Suppressor macrophage treated with lipopolysaccharide for 1 hour (primary cell): Measurements from ENCODE around the gene NOS1AP.
"Not testable (repeated sequence)": the region's sequence is repeated elsewhere in the genome, so short reads cannot be mapped to it uniquely, and the experiment has no call there.

Source experiments
- DNase-seq, 3 donors: peaks; one replicate each; pipeline ENCODE4 v3.0.0-alpha.2; 2020 to 2022

NOS1AP gene

GRCh38 chr1:162069334-162070093, at the start of gene NOS1AP:
Gene NOS1AP (plus strand): TSS chr1:162069691. CDS start chr1:162070178, 487 bp downstream.
- DNase-seq: peak; percentile 85 to 96 (median 91)

- DNase-seq: no peak
These were observed 49.3 kb upstream of the NOS1AP start for GRCh38 chr1:162020150-162020549.

- no peak for DNase-seq
These were observed 48.4 kb upstream of the NOS1AP start for GRCh38 chr1:162021124-162021523.

- DNase-seq: no peak
These were observed 46.9 kb upstream of the NOS1AP start for GRCh38 chr1:162022626-162023025.

GRCh38 chr1:162023181-162023546, 46.3 kb upstream of the NOS1AP start:
- DNase-seq: no peak

DNA sequence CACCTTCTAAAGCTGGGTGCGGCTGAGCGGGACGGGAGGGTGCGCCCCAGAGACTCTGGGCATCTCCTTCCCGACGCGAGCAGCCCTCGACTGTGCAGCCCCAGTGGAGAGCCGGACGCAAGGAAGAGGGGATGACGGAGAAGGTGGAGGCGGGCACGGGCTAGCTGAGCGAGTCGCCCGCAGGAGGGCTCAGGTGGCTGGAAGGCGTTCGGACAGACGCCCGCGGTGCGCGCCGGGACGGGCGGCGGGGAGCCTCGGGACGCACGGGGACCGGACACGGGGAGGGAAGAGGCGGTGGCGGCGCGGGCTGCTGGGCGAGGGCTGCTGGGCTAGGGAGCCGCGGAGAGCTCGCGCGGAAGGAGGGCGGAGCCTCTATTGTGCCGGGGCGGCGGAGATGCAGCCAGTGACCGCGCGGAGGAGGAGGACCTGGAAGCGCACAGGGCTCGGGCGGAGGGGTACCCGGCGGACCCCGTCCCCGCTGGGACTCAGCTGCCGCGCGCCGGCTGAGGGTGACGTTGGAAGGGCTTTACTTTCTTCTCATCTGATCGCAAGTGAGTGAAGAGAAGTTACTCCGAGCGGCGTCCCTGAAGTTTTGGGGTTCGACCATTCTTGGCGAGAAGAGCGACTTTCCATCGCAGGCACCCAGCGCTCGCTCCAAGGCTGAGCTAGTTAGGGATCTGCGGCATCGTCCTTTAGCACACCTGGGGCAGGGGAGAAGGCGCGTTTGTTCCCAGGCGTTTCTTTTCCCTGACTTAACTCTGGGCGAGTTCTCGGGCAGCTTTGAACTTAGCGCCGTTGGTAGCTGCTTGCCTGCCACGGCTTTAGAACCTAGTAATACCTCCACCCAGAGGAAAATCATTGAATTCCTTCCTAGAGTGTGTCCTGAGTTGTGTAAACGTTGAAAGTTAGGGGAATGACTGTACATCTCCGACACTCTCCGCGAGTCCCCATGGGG, 45.7 kb upstream of the NOS1AP start, which contains the start of gene OLFML2B:
Gene OLFML2B, minus strand, starts transcription at position 323 of the 955 bp plus-strand sequence. CDS start 439 bp downstream, outside the sequence.
- DNase-seq: peak; percentile 81 to 88 (median 84)

DNA sequence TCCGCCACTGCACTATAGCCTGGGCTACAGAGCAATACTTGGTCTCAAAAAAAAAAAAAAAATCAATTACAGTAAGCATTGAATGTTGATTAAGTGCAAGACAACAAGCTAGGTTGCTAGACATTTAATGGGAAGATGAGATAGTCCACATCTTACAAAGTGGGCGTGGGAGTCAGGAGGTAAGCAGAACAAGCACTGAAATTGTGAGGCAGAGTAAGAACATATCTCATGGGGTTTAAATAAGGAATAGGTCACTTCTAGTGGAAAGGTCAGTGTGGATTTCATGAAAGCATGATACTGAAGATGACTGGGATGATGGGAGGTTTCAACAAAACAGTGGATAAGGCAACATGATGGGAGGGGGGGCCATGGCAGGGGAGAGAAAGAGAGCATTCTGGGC, 44.0 kb upstream of the NOS1AP start:
- peak; percentile 28 to 34 (median 31) for DNase-seq

- DNase-seq: peak; percentile 75 to 90 (median 83)
These were observed 42.6 kb upstream of the NOS1AP start for GRCh38 chr1:162026881-162027280.

DNA sequence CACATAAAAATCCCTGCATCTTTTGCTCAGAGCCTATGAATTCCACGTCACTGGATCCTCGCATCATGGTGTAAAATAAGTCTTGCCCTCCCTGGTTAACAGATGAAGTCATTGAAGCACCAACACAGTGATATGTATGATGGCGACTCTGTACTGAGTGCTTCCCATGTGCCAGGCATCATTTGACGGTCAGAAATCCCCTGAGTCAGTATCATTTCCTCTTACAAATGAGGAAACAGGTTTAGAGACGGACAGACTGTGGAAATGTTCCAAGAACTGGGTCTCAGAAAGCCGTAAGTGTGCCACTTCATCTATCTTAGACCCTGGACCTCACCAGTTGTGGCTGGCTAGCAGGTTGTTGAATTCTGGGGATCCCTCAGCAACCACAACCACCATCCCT, 40.8 kb upstream of the NOS1AP start:
- peak; percentile 87 to 96 (median 94) for DNase-seq

DNA sequence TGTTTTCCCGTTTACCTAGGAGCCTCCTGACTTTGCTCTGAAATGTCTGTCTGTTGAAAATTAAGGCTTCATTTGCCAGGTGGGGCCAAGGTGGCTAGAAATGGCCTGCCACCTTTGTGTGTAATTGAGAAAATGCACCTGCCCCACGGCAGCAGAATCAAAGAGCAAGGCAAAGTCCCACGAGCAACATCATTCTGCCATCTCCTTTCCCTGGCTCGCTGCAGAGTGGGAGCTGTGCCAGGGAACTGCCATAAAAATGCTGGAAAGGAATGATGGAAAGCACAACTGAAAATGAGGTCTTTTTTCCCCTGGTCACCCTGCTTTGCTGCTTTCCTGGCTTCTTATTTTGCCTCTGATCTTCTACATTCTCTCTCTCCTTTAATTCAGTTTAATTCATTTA, 40.3 kb upstream of the NOS1AP start:
- no peak for DNase-seq

- DNase-seq: no peak
These were observed 38.7 kb upstream of the NOS1AP start for GRCh38 chr1:162030759-162031280.

GRCh38 chr1:162033428-162033827, 36.1 kb upstream of the NOS1AP start:
- no peak for DNase-seq

GRCh38 chr1:162035241-162035640, 34.2 kb upstream of the NOS1AP start:
- no peak for DNase-seq

DNA sequence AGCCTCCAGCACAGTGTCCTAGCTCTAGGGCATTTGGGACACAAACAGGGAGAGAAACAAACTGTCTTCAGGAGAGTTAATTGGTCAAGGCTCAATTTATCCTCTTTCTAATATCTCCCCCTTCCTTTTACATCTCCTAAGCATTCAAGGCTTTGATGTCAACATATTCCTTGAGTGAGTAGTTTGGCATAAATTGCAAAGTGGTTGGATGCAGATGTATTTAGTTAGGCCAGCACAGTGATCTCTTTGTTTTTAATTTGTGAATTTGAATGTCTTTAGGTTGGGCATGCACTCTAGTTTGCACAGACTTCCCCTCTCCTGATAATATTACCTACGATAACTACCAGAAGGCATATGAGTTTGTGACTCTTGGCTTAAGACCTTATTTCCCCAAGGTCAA, 33.3 kb upstream of the NOS1AP start:
- no peak for DNase-seq

- no peak for DNase-seq
These were observed 30.9 kb upstream of the NOS1AP start for GRCh38 chr1:162038624-162039023.

DNA sequence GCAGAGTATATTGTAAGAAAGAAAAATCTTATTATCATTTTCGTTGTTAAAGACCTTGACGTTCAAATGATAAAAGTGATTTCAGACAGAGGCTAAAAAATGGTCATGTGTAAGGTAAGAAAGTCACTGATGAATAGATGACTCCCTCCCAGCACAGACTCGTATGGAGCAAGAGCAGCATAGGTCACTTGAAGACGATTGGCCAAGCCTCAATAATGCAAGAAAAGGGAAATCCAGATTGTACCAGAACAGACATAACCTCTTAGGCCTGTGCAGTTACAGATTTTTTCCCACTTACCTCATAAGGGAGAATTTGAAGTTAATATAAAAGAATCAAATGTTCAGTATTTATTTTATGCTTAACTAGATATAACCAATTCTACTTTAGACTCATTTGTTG, 29.5 kb upstream of the NOS1AP start:
- peak; percentile 27 to 44 (median 36) for DNase-seq

- DNase-seq: peak; percentile 28 to 38 (median 30)
These were observed 28.8 kb upstream of the NOS1AP start for GRCh38 chr1:162040657-162041056.

DNA sequence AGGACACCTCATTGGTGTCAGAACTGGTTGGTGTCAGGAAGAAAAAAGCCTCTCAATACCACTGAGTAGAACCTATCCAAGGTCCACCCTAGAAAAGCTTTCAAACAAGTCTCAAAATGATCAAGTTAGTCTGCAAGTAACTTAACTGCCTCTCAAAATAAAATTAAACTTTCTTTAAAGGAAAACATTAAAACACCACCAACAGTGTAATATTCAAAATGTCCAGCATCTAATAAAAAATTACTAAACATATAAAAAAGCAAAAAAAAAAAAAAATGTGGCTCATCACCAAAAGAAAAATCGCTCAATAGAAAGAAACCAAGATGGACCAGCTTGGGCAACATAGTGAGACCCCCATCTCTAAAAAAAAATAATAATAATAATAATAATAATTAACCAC, 27.1 kb upstream of the NOS1AP start:
- DNase-seq: no peak

DNA sequence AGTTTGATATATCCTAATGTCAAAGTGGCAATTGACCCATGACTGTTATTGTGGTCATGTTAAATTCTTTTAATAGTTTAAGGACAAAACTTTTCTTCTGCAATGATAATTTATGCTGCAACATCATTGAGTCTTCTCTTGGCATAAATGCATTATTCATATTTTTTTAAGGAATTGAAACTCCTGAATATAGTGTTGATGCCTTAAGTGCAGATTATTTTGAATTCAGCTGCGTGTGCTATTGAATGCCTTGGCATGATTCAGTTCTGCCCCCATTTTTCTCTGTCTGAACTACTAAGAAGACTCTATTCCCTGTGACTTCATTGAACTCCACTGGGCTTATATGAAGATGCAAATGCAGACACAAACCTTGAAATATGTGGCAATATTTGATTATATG, 22.6 kb upstream of the NOS1AP start:
- DNase-seq: peak in 1 of 3 donors; percentile 29

DNA sequence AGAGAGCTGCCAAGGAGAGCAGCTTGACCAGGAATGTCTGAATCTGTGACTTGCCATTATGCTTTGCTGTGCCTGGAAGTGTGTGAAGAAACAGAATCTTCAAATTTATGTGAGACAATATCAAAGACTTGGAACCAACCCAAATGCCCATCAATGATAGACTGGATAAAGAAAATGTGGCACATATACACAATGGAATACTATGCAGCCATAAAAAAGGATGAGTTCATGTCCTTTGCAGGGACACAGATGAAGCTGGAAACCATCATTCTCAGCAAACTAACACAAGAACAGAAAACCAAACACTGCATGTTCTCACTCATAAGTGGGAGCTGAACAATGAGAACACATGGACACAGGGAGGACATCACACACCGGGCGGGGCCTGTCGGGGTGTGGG, 15.5 kb upstream of the NOS1AP start:
- not testable (repeated sequence) for DNase-seq

DNA sequence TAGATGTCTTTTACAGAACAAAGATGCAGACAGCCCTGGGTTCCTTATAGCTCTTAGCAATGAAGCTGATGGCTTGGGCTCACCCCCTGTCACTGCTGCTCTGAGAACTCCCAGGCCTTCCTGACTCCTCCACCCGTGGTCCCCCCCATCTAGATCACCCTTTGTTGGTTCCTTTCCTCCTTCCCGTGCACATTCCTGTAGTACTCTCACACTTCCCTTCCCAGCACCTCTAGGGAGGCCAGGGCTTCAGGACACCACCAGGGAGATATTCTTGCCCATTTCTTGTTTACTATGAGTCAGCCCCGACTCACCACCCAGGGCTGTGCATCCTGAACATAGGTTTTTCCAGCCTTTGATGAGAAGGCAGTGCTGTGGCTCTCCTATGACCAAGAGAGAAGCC, 14.4 kb upstream of the NOS1AP start:
- DNase-seq: peak in 2 of 3 donors; percentile 10 to 29

DNA sequence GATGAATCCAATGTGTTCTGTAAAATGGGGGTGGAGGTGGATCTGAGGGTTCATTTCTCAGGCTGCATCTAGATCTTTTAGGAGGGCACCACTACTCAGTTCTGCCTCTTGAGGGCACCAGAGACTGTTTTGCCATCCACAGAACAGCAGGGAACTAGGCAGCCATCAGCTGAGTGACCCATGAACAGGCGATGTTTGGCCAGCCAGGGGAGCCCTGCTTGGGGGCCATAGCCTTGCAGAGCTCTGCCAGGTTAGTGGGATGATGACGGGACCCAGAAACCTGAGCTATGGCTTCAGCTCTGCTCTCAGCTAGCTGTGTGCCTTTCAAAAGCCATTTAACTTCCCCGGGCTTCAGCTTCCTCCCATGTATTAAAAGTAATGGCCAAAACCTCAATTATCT, 13.4 kb upstream of the NOS1AP start:
- peak; percentile 75 to 81 (median 75) for DNase-seq

GRCh38 chr1:162056579-162056978, 12.9 kb upstream of the NOS1AP start:
- DNase-seq: no peak
